Heart right ventricle (tissue), 16 donors: ENCODE results near the gene LPP. TPM values are rescaled to one million over a fixed set of nuclear protein-coding genes. Genes with fewer than 3 reads are reported as not detected.

Experiments used
- ATAC-seq, 8 donors: fragments of 200-7000 bp; cut with Tn5 transposase; one replicate each; pipeline ENCODE4 v1.9.1; 2020; ENCODE audit warnings: mild to moderate bottlenecking in 8 of 8, moderate library complexity in 8 of 8, moderate number of reproducible peaks in 1 of 8
- DNase-seq, 2 donors: peaks; one replicate each; pipeline ENCODE4 v3.0.0-alpha.2; 2020
- H3K27ac ChIP-seq, 10 donors: fragments of 200-600 bp; sonication (generic) in 2 of 10; one replicate each; pipeline versions ENCODE4 v1.5.0 to v1.8.0; 2020 to 2022; ENCODE audit warnings: mild to moderate bottlenecking in 3 of 10
- H3K27me3 ChIP-seq, 7 donors: fragments of 200-600 bp; one replicate each; pipeline ENCODE4 v1.8.0; 2021 to 2022; ENCODE audit warnings: mild to moderate bottlenecking in 2 of 7
- H3K36me3 ChIP-seq, 9 donors: fragments of 200-600 bp; sonication (generic) in 1 of 9; one replicate each; pipeline versions ENCODE4 v1.5.0 to v1.8.0; 2020 to 2022; ENCODE audit warnings: mild to moderate bottlenecking in 2 of 9
- H3K4me1 ChIP-seq, 9 donors: fragments of 200-600 bp; sonication (generic) in 1 of 9; one replicate each; pipeline versions ENCODE4 v1.5.0 to v1.8.0; 2020 to 2022; ENCODE audit warnings: mild to moderate bottlenecking in 4 of 9
- H3K4me3 ChIP-seq, 10 donors: fragments of 200-600 bp; sonication (generic) in 2 of 10; one replicate each; pipeline versions ENCODE4 v1.5.0 to v1.8.0; 2020 to 2022; ENCODE audit warnings: mild to moderate bottlenecking in 7 of 10, moderate library complexity in 2 of 10
- H3K9me3 ChIP-seq, 11 donors: fragments of 200-600 bp in 10 of 11; sonication (generic) in 2 of 11; one replicate each; pipeline versions ENCODE4 v1.5.0 to v1.8.0; 2013 to 2022; ENCODE audit warnings: mild to moderate bottlenecking in 2 of 11, control low read depth in 1 of 11, moderate library complexity in 1 of 11
- WGBS, 2 donors: extraction: QIAGEN DNeasy Blood & Tissue Kit; methylation state at CpG; one replicate each; pipeline ENCODE4 v1.1.7; 2013; ENCODE audit warnings: inconsistent platforms in 1 of 2; 5-methylcytosine and 5-hydroxymethylcytosine counted together
- intact Hi-C, 10 donors: fragments of 100-400 bp; cut with DNase I; formaldehyde crosslinking; loops; one replicate each; pipeline versions ENCODE4 v1.11.1 to v1.14.2; 2022
- polyA plus RNA-seq, 2 donors: library from polyadenylated mRNA; stranded (reverse); fragments of 200-250 nt; gene quantifications; one replicate each; pipeline ENCODE4 v1.2.3, GENCODE V29; 2013
- total RNA-seq, 10 donors: library from RNA; stranded (reverse); fragmentation: NEBNext Ultra II Directional in 3 of 10; extraction: Animal tissue kit (Norgen Biotek cat#: 25700) in 3 of 10; gene quantifications; one replicate each; pipeline versions ENCODE4 v1.2.1 to v1.2.4, GENCODE V29; 2021 to 2023
- TF ChIP-seq, protein P1 (sequence below), 9 donors: fragments of 200-600 bp; sonication (generic) in 2 of 9; IDR thresholded peaks; one replicate each; pipeline versions ENCODE4 v1.5.0 to v1.8.0; 2021 to 2022; ENCODE audit warnings: antibody characterized with exemption in 9 of 9, mild to moderate bottlenecking in 5 of 9, moderate library complexity in 1 of 9
- donor health status: Arrhythmogenic right ventricular cardiomyopathy.
- donor health status: ischemic (EF 13 %, LVEDD 7.1; RV severe dilation, severe dysfunction).
- donor health status: healthy with polysubstance abuse.
- donor health status: DM: no; HTN: yes; CAD: no.
- donor health status: DM: no; HTN: no; CAD: no.
- donor health status: ischemic (EF 25% LVEDD 6.9; RV normal size, moderate dysfunction).
- donor health status: ischemic (EF 25% LVEDD 5.7; RV mildly dilated, moderate dysfunction).
- donor health status: healthy.
- donor health status: DM: yes; HTN: yes; CAD: no.
- donor health status: Ischemic cardiomyopathy.
- donor health status: ischemic (EF 35%, LVEDD 5.7; RV mildly dilated, moderate dysfunction).
- donor health status: nonischemic (EF 11% LVEDD 7.7; RV severe dilation, severe dysfunction).
- donor health status: DM: yes; HTN: yes; CAD: no.
- donor health status: PGD.
- donor health status: ischemic (EF 29% LVEDD 5.4; RV normal size, mild dysfunction).
- donor health status: nonischemic (EF 23%, LVEDD 6.1; RV moderate dilation, normal function).

Gene LPP
- total and polyA plus RNA-seq, 12 donors = 8.5 to 188 (median 140) TPM

DNA sequence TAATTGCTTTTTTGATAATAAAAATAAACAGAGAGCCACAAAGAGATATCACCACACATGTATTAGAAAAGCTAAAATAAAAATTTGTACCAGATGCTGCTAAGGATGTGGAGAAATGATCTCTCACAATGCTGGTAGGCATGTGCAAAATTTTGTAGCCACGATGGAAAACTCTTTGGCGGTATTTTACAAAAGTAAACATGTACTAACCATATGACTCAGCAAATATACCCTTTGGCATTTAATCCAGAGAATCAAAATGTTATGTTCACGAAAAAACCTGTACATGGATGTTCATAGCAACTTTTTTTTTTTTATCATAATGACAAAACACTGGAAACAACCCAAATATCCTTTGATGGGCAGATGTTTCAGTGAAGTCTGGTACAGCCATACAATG lies 261.2 kb downstream of the LPP start:
- Histone ChIP-seq H3K4me3 (no peak overlapping the region), H3K36me3 (peaks cover 0 to 2% (median 0%) of the 10 kb centered on the region in 9 donors), H3K27ac (no peak overlapping the region), H3K4me1 (peaks cover 0 to 9% (median 3%) of the 10 kb centered on the region in 9 donors), H3K27me3 (no peaks in the 10 kb centered on the region), H3K9me3 (peaks cover 0 to 17% (median 0%) of the 10 kb centered on the region in 11 donors)
- intact Hi-C loops = no loop called here
- DNase-seq = no peak
- no peak for ATAC-seq
- 73 to 76% methylated on average over 3 of the region's 3 CpGs for WGBS, 2 donors
- TF ChIP-seq, protein P1, sequence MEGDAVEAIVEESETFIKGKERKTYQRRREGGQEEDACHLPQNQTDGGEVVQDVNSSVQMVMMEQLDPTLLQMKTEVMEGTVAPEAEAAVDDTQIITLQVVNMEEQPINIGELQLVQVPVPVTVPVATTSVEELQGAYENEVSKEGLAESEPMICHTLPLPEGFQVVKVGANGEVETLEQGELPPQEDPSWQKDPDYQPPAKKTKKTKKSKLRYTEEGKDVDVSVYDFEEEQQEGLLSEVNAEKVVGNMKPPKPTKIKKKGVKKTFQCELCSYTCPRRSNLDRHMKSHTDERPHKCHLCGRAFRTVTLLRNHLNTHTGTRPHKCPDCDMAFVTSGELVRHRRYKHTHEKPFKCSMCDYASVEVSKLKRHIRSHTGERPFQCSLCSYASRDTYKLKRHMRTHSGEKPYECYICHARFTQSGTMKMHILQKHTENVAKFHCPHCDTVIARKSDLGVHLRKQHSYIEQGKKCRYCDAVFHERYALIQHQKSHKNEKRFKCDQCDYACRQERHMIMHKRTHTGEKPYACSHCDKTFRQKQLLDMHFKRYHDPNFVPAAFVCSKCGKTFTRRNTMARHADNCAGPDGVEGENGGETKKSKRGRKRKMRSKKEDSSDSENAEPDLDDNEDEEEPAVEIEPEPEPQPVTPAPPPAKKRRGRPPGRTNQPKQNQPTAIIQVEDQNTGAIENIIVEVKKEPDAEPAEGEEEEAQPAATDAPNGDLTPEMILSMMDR (IDR thresholded peaks at IDR 0.05) = no peak

DNA sequence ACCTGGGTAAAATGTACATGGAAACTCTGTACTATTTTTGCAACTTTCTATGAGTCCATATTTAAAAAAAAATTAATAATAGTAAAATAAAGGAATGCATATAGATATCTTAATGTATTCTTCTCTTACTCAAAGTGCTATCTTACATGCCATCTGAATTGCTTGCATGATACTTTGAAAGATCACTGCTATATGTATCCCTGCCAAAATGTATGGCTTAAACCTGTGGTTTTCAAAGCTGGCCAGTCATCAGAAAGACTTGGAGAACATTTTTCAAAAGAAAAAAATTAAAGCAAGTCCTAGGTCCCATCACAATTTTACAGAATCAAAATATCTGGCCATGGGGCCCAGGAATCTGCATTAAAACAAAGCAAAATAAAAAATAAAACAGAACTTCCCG lies 262.1 kb downstream of the LPP start:
- H3K36me3 ChIP-seq = peaks cover 0 to 2% (median 0%) of the 10 kb centered on the region in 9 donors
- H3K4me3 ChIP-seq = no peak overlapping the region
- no peak overlapping the region for H3K27ac ChIP-seq
- ATAC-seq = no peak
- H3K4me1 ChIP-seq = peaks cover 0 to 15% (median 6%) of the 10 kb centered on the region in 9 donors
- DNase-seq = no peak
- TF ChIP-seq, protein P1 (IDR thresholded peaks at IDR 0.05) = no peak
- no peaks in the 10 kb centered on the region for H3K27me3 ChIP-seq
- H3K9me3 ChIP-seq = peaks cover 0 to 17% (median 0%) of the 10 kb centered on the region in 11 donors
- intact Hi-C loops = no loop called here
- WGBS, 2 donors = 97 to 98% methylated on average over 1 of the region's 1 CpG

DNA sequence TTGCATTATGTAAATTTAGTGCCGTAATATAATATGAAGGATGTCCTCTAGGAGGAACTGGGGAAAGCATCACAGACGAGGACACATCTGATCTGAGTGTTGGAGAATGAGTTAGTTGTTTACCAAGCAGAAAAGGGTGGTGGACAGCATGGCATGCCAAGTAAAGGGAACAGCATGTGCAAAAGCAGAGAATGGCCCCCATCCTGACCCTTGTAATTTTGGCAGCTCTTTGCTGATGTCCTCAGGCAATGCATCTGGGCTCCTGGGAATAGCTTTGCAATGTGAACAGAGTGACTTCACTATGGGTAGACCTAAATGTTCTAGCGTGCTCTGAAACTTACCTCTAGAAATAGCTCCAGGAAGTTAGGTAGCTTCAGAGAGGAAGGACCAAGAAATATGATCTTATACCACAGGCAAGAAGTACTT lies 263.3 kb downstream of the LPP start:
- 71 to 86% methylated on average over 3 of the region's 3 CpGs for WGBS, 2 donors
- H3K4me1 ChIP-seq = peaks cover 0 to 28% (median 18%) of the 10 kb centered on the region in 9 donors
- intact Hi-C loops = no loop called here

DNA sequence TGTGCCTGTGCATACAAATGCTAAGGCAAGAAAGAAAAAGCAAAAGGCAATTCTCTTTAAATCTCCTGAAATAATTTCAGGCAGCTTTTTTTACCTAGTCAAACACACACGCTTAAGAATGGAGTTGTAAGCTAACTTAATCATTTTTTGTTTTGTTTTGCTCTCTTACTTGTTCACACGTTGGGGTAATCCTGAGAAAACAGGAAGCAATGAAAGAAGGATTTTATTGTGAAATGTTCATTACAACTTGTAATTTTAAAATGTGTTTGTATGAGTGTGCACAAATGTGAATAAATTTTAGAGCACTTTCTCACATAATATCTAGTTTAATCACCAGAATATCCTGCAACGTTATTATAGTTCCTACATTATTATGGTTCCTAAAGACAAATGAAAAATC lies 263.8 kb downstream of the LPP start:
- 88 to 90% methylated on average over 3 of the region's 3 CpGs for WGBS, 2 donors
- Histone ChIP-seq H3K27ac (no peak overlapping the region), H3K9me3 (peaks cover 0 to 17% (median 0%) of the 10 kb centered on the region in 11 donors), H3K27me3 (no peaks in the 10 kb centered on the region), H3K4me3 (no peak overlapping the region), H3K36me3 (peaks cover 0 to under 1% (median 0%) of the 10 kb centered on the region in 9 donors), H3K4me1 (peaks cover 0 to 31% (median 18%) of the 10 kb centered on the region in 9 donors)
- no peak for DNase-seq
- no peak for ATAC-seq
- intact Hi-C loops = no loop called here
- TF ChIP-seq, protein P1 (IDR thresholded peaks at IDR 0.05) = no peak

More for the DNA sequence above, 263.3 kb downstream of the LPP start:
- ATAC-seq (peak in 4 of 8 donors; percentile 39 to 79 (median 48)), DNase-seq (no peak)
- peaks cover 0 to 17% (median 0%) of the 10 kb centered on the region in 11 donors for H3K9me3 ChIP-seq
- H3K27ac ChIP-seq = no peak overlapping the region
- no peaks in the 10 kb centered on the region for H3K27me3 ChIP-seq
- no peak overlapping the region for H3K4me3 ChIP-seq
- TF ChIP-seq, protein P1 (IDR thresholded peaks at IDR 0.05) = no peak
- H3K36me3 ChIP-seq = peaks cover 0 to 2% (median 0%) of the 10 kb centered on the region in 9 donors
